Measurements from ENCODE around the gene ABL2. TPM values are rescaled to one million over a fixed set of nuclear protein-coding genes. Genes with fewer than 3 reads are reported as not detected.
"Not testable (repeated sequence)": the region's sequence is repeated elsewhere in the genome, so short reads cannot be mapped to it uniquely, and the experiment has no call there.

Gene ABL2
- total RNA-seq, 1 experiment from 2014 or later, result 38.3 TPM

DNA sequence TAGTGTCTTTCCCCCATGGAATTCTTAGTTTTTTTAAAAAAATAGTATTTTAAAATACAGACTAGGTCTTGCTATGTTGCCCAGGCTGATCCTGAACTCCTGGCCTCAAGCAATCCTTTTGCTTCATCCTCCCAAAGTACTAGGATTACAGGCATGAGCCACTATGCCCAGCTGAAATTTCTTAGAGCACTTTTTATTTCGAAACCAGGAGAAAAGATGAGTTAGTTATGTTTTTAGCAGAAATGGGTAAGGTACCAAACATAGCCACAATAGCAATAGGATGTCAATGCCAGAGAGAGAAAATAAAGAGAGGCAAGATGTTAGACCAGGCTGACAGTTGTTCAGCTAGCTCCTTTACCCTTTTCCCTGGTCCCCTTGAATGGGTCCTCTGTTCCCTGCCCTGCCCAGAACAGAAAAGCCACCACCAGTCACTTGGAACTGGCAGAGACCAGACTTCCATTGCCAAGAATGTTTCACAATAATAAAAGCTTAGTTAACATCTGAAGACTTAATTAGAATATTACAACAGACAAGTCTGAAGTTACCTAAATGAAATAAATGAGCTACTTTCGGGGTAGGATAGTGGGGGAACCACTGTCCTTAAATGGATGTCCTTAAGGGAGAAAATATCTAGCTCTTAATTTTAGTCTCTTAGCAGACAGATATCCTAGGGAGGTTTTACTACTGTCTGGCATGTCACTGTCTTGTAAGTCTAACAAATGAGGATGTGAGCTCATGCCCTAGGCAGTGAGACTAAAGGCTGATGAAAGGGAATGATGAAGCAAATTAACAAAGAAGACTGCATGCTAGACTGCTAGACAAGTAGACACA lies 54.3 kb downstream of the ABL2 start:
- ChIA-PET POLR2A (no interaction called here), CTCF (no interaction called here)
- H3K36me3 ChIP-seq (ENCODE audit: control insufficient read depth, insufficient read depth, low read length), result no peaks in the 10 kb centered on the region
- no TSS peak for BruUV-seq (replicated peaks)
- intact Hi-C loops (cut with micrococcal nuclease; ENCODE audit: unreplicated experiment), result no loop called here
- H3K4me3 ChIP-seq (ENCODE audit: low read depth in 2 of 2, low read length in 2 of 2), result no peak overlapping the region
- no peaks in the 10 kb centered on the region for H3K4me1 ChIP-seq (ENCODE audit: control insufficient read depth, insufficient read depth, low read length)
- no peaks in the 10 kb centered on the region for H3K27me3 ChIP-seq (ENCODE audit: control insufficient read depth, insufficient read depth, low read length)
- no peaks in the 10 kb centered on the region for H3K9me3 ChIP-seq (ENCODE audit: control insufficient read depth, insufficient read depth, low read depth, low read length)
- TF ChIP-seq POLR2AphosphoS5 (IDR thresholded peaks at IDR 0.05; ENCODE audit: low read depth, low read length) (no peak), TCF7L2 (IDR thresholded peaks at IDR 0.05; ENCODE audit: low read depth, low read length) (no peak), SIN3A (IDR thresholded peaks at IDR 0.05; ENCODE audit: borderline replicate concordance, insufficient read depth, low read depth, low read length) (no peak)
- TF ChIP-seq, protein P1, sequence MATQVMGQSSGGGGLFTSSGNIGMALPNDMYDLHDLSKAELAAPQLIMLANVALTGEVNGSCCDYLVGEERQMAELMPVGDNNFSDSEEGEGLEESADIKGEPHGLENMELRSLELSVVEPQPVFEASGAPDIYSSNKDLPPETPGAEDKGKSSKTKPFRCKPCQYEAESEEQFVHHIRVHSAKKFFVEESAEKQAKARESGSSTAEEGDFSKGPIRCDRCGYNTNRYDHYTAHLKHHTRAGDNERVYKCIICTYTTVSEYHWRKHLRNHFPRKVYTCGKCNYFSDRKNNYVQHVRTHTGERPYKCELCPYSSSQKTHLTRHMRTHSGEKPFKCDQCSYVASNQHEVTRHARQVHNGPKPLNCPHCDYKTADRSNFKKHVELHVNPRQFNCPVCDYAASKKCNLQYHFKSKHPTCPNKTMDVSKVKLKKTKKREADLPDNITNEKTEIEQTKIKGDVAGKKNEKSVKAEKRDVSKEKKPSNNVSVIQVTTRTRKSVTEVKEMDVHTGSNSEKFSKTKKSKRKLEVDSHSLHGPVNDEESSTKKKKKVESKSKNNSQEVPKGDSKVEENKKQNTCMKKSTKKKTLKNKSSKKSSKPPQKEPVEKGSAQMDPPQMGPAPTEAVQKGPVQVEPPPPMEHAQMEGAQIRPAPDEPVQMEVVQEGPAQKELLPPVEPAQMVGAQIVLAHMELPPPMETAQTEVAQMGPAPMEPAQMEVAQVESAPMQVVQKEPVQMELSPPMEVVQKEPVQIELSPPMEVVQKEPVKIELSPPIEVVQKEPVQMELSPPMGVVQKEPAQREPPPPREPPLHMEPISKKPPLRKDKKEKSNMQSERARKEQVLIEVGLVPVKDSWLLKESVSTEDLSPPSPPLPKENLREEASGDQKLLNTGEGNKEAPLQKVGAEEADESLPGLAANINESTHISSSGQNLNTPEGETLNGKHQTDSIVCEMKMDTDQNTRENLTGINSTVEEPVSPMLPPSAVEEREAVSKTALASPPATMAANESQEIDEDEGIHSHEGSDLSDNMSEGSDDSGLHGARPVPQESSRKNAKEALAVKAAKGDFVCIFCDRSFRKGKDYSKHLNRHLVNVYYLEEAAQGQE (IDR thresholded peaks at IDR 0.05; ENCODE audit: insufficient read depth in 1 of 2, low read depth in 2 of 2, low read length in 1 of 2), result no peak
- TF ChIP-seq, protein P2, sequence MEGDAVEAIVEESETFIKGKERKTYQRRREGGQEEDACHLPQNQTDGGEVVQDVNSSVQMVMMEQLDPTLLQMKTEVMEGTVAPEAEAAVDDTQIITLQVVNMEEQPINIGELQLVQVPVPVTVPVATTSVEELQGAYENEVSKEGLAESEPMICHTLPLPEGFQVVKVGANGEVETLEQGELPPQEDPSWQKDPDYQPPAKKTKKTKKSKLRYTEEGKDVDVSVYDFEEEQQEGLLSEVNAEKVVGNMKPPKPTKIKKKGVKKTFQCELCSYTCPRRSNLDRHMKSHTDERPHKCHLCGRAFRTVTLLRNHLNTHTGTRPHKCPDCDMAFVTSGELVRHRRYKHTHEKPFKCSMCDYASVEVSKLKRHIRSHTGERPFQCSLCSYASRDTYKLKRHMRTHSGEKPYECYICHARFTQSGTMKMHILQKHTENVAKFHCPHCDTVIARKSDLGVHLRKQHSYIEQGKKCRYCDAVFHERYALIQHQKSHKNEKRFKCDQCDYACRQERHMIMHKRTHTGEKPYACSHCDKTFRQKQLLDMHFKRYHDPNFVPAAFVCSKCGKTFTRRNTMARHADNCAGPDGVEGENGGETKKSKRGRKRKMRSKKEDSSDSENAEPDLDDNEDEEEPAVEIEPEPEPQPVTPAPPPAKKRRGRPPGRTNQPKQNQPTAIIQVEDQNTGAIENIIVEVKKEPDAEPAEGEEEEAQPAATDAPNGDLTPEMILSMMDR (IDR thresholded peaks at IDR 0.05), result no peak
- ATAC-seq, result peak; percentile 56; the same call in 1 of the 2 replicates
- DNase-seq (ENCODE audit: low read depth, low spot score), result no peak
- in situ Hi-C loops (cut with HindIII; ENCODE audit: low pct_unique_long_range_greater_than_20kb, low sequenced_read_pairs), result no loop called here
- 0 out of 2 replicates have a peak overlapping the region, but pooled peaks have one; percentile 30 for H3K27ac ChIP-seq (ENCODE audit: low read length)

DNA sequence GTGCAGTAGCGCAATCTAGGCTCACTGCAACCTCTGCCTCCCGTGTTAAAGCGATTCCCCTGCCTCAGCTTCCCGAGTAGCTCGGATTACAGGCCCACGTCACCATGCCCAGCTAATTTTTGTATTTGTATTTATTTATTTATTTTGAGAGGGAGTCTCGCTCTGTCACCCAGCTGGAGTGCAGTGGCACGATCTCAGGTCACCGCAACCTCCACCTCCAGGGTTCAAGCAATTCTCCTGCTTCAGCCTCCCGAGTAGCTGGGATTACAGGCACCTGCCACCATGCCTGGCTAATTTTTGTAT lies 59.1 kb downstream of the ABL2 start:
- H3K36me3 ChIP-seq (ENCODE audit: control insufficient read depth, insufficient read depth, low read length); CTCF ChIA-PET; H3K4me1 ChIP-seq (ENCODE audit: control insufficient read depth, insufficient read depth, low read length); H3K27me3 ChIP-seq (ENCODE audit: control insufficient read depth, insufficient read depth, low read length); intact Hi-C loops (cut with micrococcal nuclease; ENCODE audit: unreplicated experiment); H3K9me3 ChIP-seq (ENCODE audit: control insufficient read depth, insufficient read depth, low read depth, low read length); H3K4me3 ChIP-seq (ENCODE audit: low read depth in 2 of 2, low read length in 2 of 2); in situ Hi-C loops (cut with HindIII; ENCODE audit: low pct_unique_long_range_greater_than_20kb, low sequenced_read_pairs); BruUV-seq (replicated peaks); ATAC-seq; POLR2A ChIA-PET; DNase-seq (ENCODE audit: low read depth, low spot score); H3K27ac ChIP-seq (ENCODE audit: low read length): not testable (repeated sequence)

Measured in Panc1 (cell line).